Right ventricle myocardium inferior (tissue), 1 donor: ENCODE results near the gene EFL1. TPM values are rescaled to one million over a fixed set of nuclear protein-coding genes. Genes with fewer than 3 reads are reported as not detected.
"Not testable (repeated sequence)": the region's sequence is repeated elsewhere in the genome, so short reads cannot be mapped to it uniquely, and the experiment has no call there.

Experiments
- ATAC-seq: fragments of 200-7000 bp; cut with Tn5 transposase; one replicate; pipeline ENCODE4 v1.9.1; 2020; ENCODE audit warnings: mild to moderate bottlenecking, moderate library complexity
- DNase-seq: peaks from one replicate; pipeline ENCODE4 v3.0.0; 2021; ENCODE audit errors: missing footprints
- intact Hi-C: fragments of 100-400 bp; cut with DNase I; formaldehyde crosslinking; loops from one replicate; pipeline ENCODE4 v1.11.0; 2022
- total RNA-seq: library from RNA; stranded (reverse); fragmentation: NEBNext Ultra II Directional; extraction: Animal tissue kit (Norgen Biotek cat#: 25700); gene quantifications from one replicate; pipeline ENCODE4 v1.2.1, GENCODE V29; 2021
- donor health status: DM: no; HTN: yes; CAD: no; lungs with severe emphysema.

Gene EFL1
- total RNA-seq, 1 donor from 2014 or later = 16.9 TPM

- intact Hi-C loops, DNase-seq, ATAC-seq: not testable (repeated sequence)
Measured at GRCh38 chr15:82286475-82286874, 23.9 kb upstream of the EFL1 start.

GRCh38 chr15:82284381-82284780 lies 21.8 kb upstream of the EFL1 start:
- DNase-seq, ATAC-seq, intact Hi-C loops: not testable (repeated sequence)

GRCh38 chr15:82282386-82282785 lies 19.9 kb upstream of the EFL1 start:
- DNase-seq = not testable (repeated sequence)

GRCh38 chr15:82281276-82281675 lies 18.7 kb upstream of the EFL1 start:
- DNase-seq = not testable (repeated sequence)

More at GRCh38 chr15:82282386-82282785, 19.9 kb upstream of the EFL1 start:
- ATAC-seq, intact Hi-C loops: not testable (repeated sequence)

GRCh38 chr15:82275410-82275809 lies 12.9 kb upstream of the EFL1 start:
- no peak for DNase-seq
- intact Hi-C loops = no loop called here
- no peak for ATAC-seq

More at GRCh38 chr15:82281276-82281675, 18.7 kb upstream of the EFL1 start:
- ATAC-seq, intact Hi-C loops: not testable (repeated sequence)

GRCh38 chr15:82272154-82272553 lies 9.6 kb upstream of the EFL1 start:
- DNase-seq (no peak), ATAC-seq (no peak)
- intact Hi-C loops = no loop called here

GRCh38 chr15:82268454-82268853 lies 5.9 kb upstream of the EFL1 start:
- intact Hi-C loops, ATAC-seq, DNase-seq: not testable (repeated sequence)

- intact Hi-C loops, ATAC-seq, DNase-seq: not testable (repeated sequence)
Measured at GRCh38 chr15:82267137-82267536, 4.6 kb upstream of the EFL1 start.

GRCh38 chr15:82263350-82263749 lies 816 bp upstream of the EFL1 start:
- intact Hi-C loops = no loop called here
- ATAC-seq (no peak), DNase-seq (no peak)

- intact Hi-C loops, DNase-seq: not testable (repeated sequence)
- ATAC-seq = peak; percentile 18
Measured at GRCh38 chr15:82261566-82262421, 740 bp downstream of the EFL1 start.

- DNase-seq, intact Hi-C loops, ATAC-seq: not testable (repeated sequence)
Measured at GRCh38 chr15:82248261-82248660, 14.3 kb downstream of the EFL1 start.

- intact Hi-C loops, ATAC-seq, DNase-seq: not testable (repeated sequence)
Measured at GRCh38 chr15:82245956-82246355, 16.6 kb downstream of the EFL1 start.

- DNase-seq, ATAC-seq, intact Hi-C loops: not testable (repeated sequence)
Measured at GRCh38 chr15:82243644-82244043, 18.9 kb downstream of the EFL1 start.

GRCh38 chr15:82241836-82242499 lies 20.6 kb downstream of the EFL1 start:
- DNase-seq, intact Hi-C loops, ATAC-seq: not testable (repeated sequence)

- intact Hi-C loops = no loop called here
- DNase-seq (no peak), ATAC-seq (no peak)
Measured at GRCh38 chr15:82239685-82240391, 22.7 kb downstream of the EFL1 start.

GRCh38 chr15:82237944-82238534 lies 24.5 kb downstream of the EFL1 start:
- DNase-seq, ATAC-seq, intact Hi-C loops: not testable (repeated sequence)

- DNase-seq (no peak), ATAC-seq (no peak)
- intact Hi-C loops = no loop called here
Measured at GRCh38 chr15:82231842-82232241, 30.7 kb downstream of the EFL1 start.

GRCh38 chr15:82231233-82231632 lies 31.3 kb downstream of the EFL1 start:
- DNase-seq (no peak), ATAC-seq (no peak)
- intact Hi-C loops = no loop called here

GRCh38 chr15:82228750-82229149 lies 33.8 kb downstream of the EFL1 start:
- no peak for DNase-seq
- intact Hi-C loops = no loop called here
- no peak for ATAC-seq
